Calu3 (cell line): ENCODE data around the gene PPP1R3G. TPM values are rescaled to one million over a fixed set of nuclear protein-coding genes. Genes with fewer than 3 reads are reported as not detected.
A peak's percentile ranks its signal among the peaks of the same experiment; 100 is the strongest.

Experiments
- BruUV-seq: library from RNA; stranded (reverse); fragments of 400-500 nt; replicated peaks from 2 replicates; lab custom pipeline; 2021; lab: Mats Ljungman, UMichigan
- CTCF ChIA-PET: fragments of 300-600 bp; sonication (Branson Sonifier 250); formaldehyde crosslinking; loops from one replicate; lab custom pipeline; 2022; ENCODE audit warnings: antibody characterized with exemption; lab: Charles Lee
- DNase-seq: peaks from one replicate; pipeline ENCODE4 v3.0.0; 2022
- H3K27ac Mint-ChIP-seq: one replicate; pipeline ENCODE4 v1.8.0; 2022; ENCODE audit warnings: mixed read lengths; ENCODE audit not compliant: unreplicated experiment
- H3K27me3 Mint-ChIP-seq: one replicate; pipeline ENCODE4 v1.8.0; 2022; ENCODE audit warnings: mixed read lengths; ENCODE audit not compliant: unreplicated experiment
- H3K36me3 Mint-ChIP-seq: one replicate; pipeline ENCODE4 v1.8.0; 2022; ENCODE audit warnings: mild to moderate bottlenecking, moderate library complexity, mixed read lengths; ENCODE audit not compliant: insufficient read depth, unreplicated experiment
- H3K4me1 Mint-ChIP-seq: one replicate; pipeline ENCODE4 v1.8.0; 2022; ENCODE audit warnings: mild to moderate bottlenecking, low read depth, mixed read lengths; ENCODE audit not compliant: unreplicated experiment
- H3K4me3 Mint-ChIP-seq: one replicate; pipeline ENCODE4 v1.8.0; 2022; ENCODE audit warnings: mild to moderate bottlenecking, low read depth, moderate library complexity, mixed read lengths; ENCODE audit not compliant: unreplicated experiment
- H3K9me3 Mint-ChIP-seq: one replicate; pipeline ENCODE4 v1.8.0; 2022; ENCODE audit warnings: low read depth, mixed read lengths; ENCODE audit not compliant: unreplicated experiment
- CTCF ChIP-seq: fragments of 200-600 bp; IDR thresholded peaks from one replicate; pipeline ENCODE4 v1.8.0; 2022; ENCODE audit warnings: antibody characterized with exemption; ENCODE audit not compliant: unreplicated experiment
- intact Hi-C: fragments of 100-400 bp; cut with micrococcal nuclease; formaldehyde crosslinking; loops from one replicate; pipeline ENCODE4 v1.10.0; 2022; ENCODE audit not compliant: unreplicated experiment
- total RNA-seq: library from RNA; stranded (reverse); gene quantifications from 2 replicates; pipeline ENCODE4 v1.2.3, GENCODE V29; 2022

PPP1R3G gene
- total RNA-seq, 1 experiment from 2014 or later = 0.07 TPM

- CTCF ChIA-PET = no interaction called here
- no peak overlapping the region for H3K4me3 Mint-ChIP-seq
- H3K27ac Mint-ChIP-seq = no peak overlapping the region
- intact Hi-C loops = no loop called here
- no TSS peak for BruUV-seq
- H3K9me3 Mint-ChIP-seq = no peaks in the 10 kb centered on the region
- H3K27me3 Mint-ChIP-seq = no peaks in the 10 kb centered on the region
- TF ChIP-seq CTCF = no peak
- no peak for DNase-seq
- H3K4me1 Mint-ChIP-seq = peaks cover 14% of the 10 kb centered on the region
- peaks cover 7% of the 10 kb centered on the region for H3K36me3 Mint-ChIP-seq
These were observed 3.2 kb upstream of the PPP1R3G start for GRCh38 chr6:5081955-5082354.

GRCh38 chr6:5082487-5083306 lies 2.4 kb upstream of the PPP1R3G start:
- peak; percentile 52 for DNase-seq
- no TSS peak for BruUV-seq
- H3K36me3 Mint-ChIP-seq = peaks cover 7% of the 10 kb centered on the region
- no peaks in the 10 kb centered on the region for H3K27me3 Mint-ChIP-seq
- H3K4me3 Mint-ChIP-seq = peak overlapping the region; percentile 17
- no peak overlapping the region for H3K27ac Mint-ChIP-seq
- H3K4me1 Mint-ChIP-seq = peaks cover 14% of the 10 kb centered on the region
- no peak for TF ChIP-seq CTCF
- CTCF ChIA-PET = no interaction called here
- intact Hi-C loops = no loop called here
- no peaks in the 10 kb centered on the region for H3K9me3 Mint-ChIP-seq

GRCh38 chr6:5083307-5083583 lies 1.9 kb upstream of the PPP1R3G start:
- Mint-ChIP-seq H3K9me3 (no peaks in the 10 kb centered on the region), H3K36me3 (peaks cover 7% of the 10 kb centered on the region), H3K4me3 (no peak overlapping the region), H3K27me3 (no peaks in the 10 kb centered on the region), H3K27ac (no peak overlapping the region), H3K4me1 (peaks cover 14% of the 10 kb centered on the region)
- BruUV-seq = no TSS peak
- CTCF ChIA-PET = no interaction called here
- no peak for TF ChIP-seq CTCF
- intact Hi-C loops = no loop called here
- DNase-seq = no peak

- Mint-ChIP-seq H3K36me3 (peaks cover 7% of the 10 kb centered on the region), H3K9me3 (no peaks in the 10 kb centered on the region), H3K4me1 (peaks cover 14% of the 10 kb centered on the region), H3K27me3 (no peaks in the 10 kb centered on the region), H3K27ac (no peak overlapping the region), H3K4me3 (peak overlapping the region; percentile 72)
- CTCF ChIA-PET = no interaction called here
- BruUV-seq = no TSS peak
- DNase-seq = no peak
- TF ChIP-seq CTCF = no peak
- intact Hi-C loops = no loop called here
These were observed 1.3 kb upstream of the PPP1R3G start for GRCh38 chr6:5083813-5084359.
